ENCODE data around the gene ACADSB. TPM values are rescaled to one million over a fixed set of nuclear protein-coding genes. Genes with fewer than 3 reads are reported as not detected.

The ACADSB gene
- total RNA-seq (2013) = 4.9 TPM
- 10 to 100 TPM in 1 of 3 donors, 1 to 10 TPM in 2; 3.9 to 14.7 (median 7.5) TPM for polyA plus RNA-seq
- 1.4 and 2.0 TPM in 2 replicates for polyA minus RNA-seq
- 0.81 to 12.8 (median 9.8) reads per million in 11 experiments for total RNA-seq

DNA sequence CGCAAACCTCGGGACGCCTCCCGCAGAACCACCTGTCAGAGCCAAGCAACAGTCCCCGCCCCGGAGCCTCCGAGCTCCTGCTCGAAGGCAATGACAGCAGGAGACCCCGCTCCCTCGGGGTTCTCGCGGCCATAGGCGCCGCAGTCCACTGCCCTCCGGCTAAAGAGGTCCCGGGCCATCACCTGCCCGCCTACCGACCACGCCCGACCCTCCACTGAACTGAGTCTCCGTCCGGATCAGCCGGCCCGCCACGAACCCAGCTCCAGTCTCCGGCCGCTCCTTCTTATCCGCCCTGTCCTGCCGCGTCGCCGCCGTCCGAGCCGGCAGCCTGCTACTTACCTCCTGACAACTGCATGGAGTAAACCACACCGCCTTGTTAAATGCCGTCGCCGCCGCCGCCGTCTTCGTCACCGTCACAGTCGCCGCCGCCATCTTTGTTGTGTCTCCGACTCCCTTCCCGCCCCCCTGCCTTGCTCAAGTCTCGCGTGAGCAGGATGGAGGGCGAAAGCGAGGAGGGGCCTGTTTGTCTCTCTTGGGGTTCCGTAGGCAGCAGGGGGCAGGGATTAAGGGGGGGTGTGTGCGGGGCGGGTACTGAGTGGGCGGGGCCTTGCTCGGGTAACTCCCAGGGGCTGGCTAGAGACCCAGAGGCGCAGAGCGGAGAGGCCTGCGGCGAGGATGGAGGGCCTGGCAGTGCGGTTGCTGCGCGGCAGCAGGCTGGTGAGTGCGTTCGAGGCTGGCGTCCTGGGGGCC, at the start of gene ACADSB, which contains the start of gene IKZF5:
Gene ACADSB (plus strand): TSS at position 652 of the 750 bp plus-strand sequence. CDS start 24 bp downstream, at position 676.
Gene IKZF5 (minus strand): TSS at position 441 of the 750 bp plus-strand sequence. CDS start 10,170 bp downstream, outside the sequence.
- Histone ChIP-seq H4K20me1 (ENCODE audit: insufficient read depth, low read length) (peaks cover 36% of the 10 kb centered on the region), H3K4me1 (ENCODE audit: control insufficient read depth in 1 of 2, insufficient read depth in 2 of 2, low read length in 2 of 2) (peaks cover 25 to 29% of the 10 kb centered on the region in 2 donors), H3K9ac (ENCODE audit: insufficient read depth, low read length, poor library complexity, severe bottlenecking) (peak within 1 kb of the TSS; percentile 96), H2AFZ (ENCODE audit: insufficient read depth, low read depth, low read length, poor library complexity, severe bottlenecking) (peak within 1 kb of the TSS; percentile 96), H3K4me3 (replicated peaks in 1 of 3; ENCODE audit: low read depth in 2 of 3, low read length in 3 of 3) (peak within 1 kb of the TSS; percentile 86 to 100 (median 93)), H3K36me3 (replicated peaks in 1 of 2; ENCODE audit: control insufficient read depth in 1 of 2, insufficient read depth in 2 of 2, low read length in 2 of 2) (no peaks in the 10 kb centered on the region), H3K9me3 (replicated peaks in 1 of 2; ENCODE audit: control insufficient read depth in 1 of 2, insufficient read depth in 1 of 2, low read length in 2 of 2) (no peaks in the 10 kb centered on the region), H3K27ac (ENCODE audit: low read depth in 1 of 2, low read length in 2 of 2) (peak within 1 kb of the TSS; percentile 96 to 97), H3K27me3 (ENCODE audit: control insufficient read depth in 2 of 2, insufficient read depth in 2 of 2, low read length in 2 of 2) (no peaks in the 10 kb centered on the region), H3K79me2 (ENCODE audit: insufficient read depth, low read length) (peaks cover 58% of the 10 kb centered on the region), H3K4me2 (replicated peaks; ENCODE audit: extremely low read depth, low read length, poor library complexity, severe bottlenecking) (peak within 1 kb of the TSS; percentile 96)
- Mint-ChIP-seq H3K4me1 (peaks cover 28% of the 10 kb centered on the region), H3K27me3 (ENCODE audit: low read depth in 3 of 3) (peaks cover 0 to 3% (median 1%) of the 10 kb centered on the region in 3 donors), H3K9me3 (peaks cover 0 to 5% (median 2%) of the 10 kb centered on the region in 7 donors), H3K4me3 (peak within 1 kb of the TSS; percentile 99 to 100), H3K27ac (peak within 1 kb of the TSS; percentile 99 to 100 (median 100)), H3K36me3 (peaks cover 12% of the 10 kb centered on the region in 2 donors)
- intact Hi-C loops (cut with micrococcal nuclease) = loop anchor here (2.0 to 10.0 kb wide), 4 partner anchors 28 to 1084 kb away; partner anchors contain the start of genes BUB3 (in 2 of the 2), PSTK (in 2 of the 2) and ATE1 (in 1 of the 2)
- WGBS (ENCODE audit: insufficient coverage) = under 1% methylated on average over 62 of the region's 68 CpGs
- DNase-seq = peak; percentile 91 to 98 (median 98)
- TF ChIP-seq CTCF (IDR thresholded peaks at IDR 0.05) = no peak

GRCh38 chr10:122962405-122962804, 46.4 kb upstream of the ACADSB start:
- H3K9me3 Mint-ChIP-seq = peaks cover 14 to 29% (median 20%) of the 10 kb centered on the region in 7 donors
- no peak overlapping the region for H3K4me3 Mint-ChIP-seq
- H3K4me3 ChIP-seq (replicated peaks in 1 of 3; ENCODE audit: low read depth in 2 of 3, low read length in 3 of 3) = no peak overlapping the region
- H3K27me3 ChIP-seq (ENCODE audit: control insufficient read depth in 2 of 2, insufficient read depth in 2 of 2, low read length in 2 of 2) = no peaks in the 10 kb centered on the region
- H3K27me3 Mint-ChIP-seq (ENCODE audit: low read depth in 3 of 3) = peaks cover 0 to 10% (median 5%) of the 10 kb centered on the region in 3 donors
- H3K4me1 Mint-ChIP-seq = no peaks in the 10 kb centered on the region
- no peak overlapping the region for H3K4me2 ChIP-seq (replicated peaks; ENCODE audit: extremely low read depth, low read length, poor library complexity, severe bottlenecking)
- no peaks in the 10 kb centered on the region for H3K4me1 ChIP-seq (ENCODE audit: control insufficient read depth in 1 of 2, insufficient read depth in 2 of 2, low read length in 2 of 2)
- no peak for DNase-seq
- intact Hi-C loops (cut with micrococcal nuclease) = no loop called here
- no peaks in the 10 kb centered on the region for H3K36me3 ChIP-seq (replicated peaks in 1 of 2; ENCODE audit: control insufficient read depth in 1 of 2, insufficient read depth in 2 of 2, low read length in 2 of 2)
- WGBS (ENCODE audit: insufficient coverage) = 86% methylated on average over 2 of the region's 3 CpGs
- no peak overlapping the region for H3K27ac Mint-ChIP-seq
- H3K9me3 ChIP-seq (replicated peaks in 1 of 2; ENCODE audit: control insufficient read depth in 1 of 2, insufficient read depth in 1 of 2, low read length in 2 of 2) = peaks cover 11 to 14% of the 10 kb centered on the region in 2 donors
- H4K20me1 ChIP-seq (ENCODE audit: insufficient read depth, low read length) = no peaks in the 10 kb centered on the region
- no peak overlapping the region for H3K27ac ChIP-seq (ENCODE audit: low read depth in 1 of 2, low read length in 2 of 2)
- no peaks in the 10 kb centered on the region for H3K36me3 Mint-ChIP-seq
- no peaks in the 10 kb centered on the region for H3K79me2 ChIP-seq (ENCODE audit: insufficient read depth, low read length)
- no peak overlapping the region for H3K9ac ChIP-seq (ENCODE audit: insufficient read depth, low read length, poor library complexity, severe bottlenecking)
- TF ChIP-seq CTCF (IDR thresholded peaks at IDR 0.05) = no peak
- no peak overlapping the region for H2AFZ ChIP-seq (ENCODE audit: insufficient read depth, low read depth, low read length, poor library complexity, severe bottlenecking)

All from CD14-positive monocyte (primary cell).